Esophagus muscularis mucosa (tissue), 4 donors: ENCODE data around the gene MACROD2. TPM values are rescaled to one million over a fixed set of nuclear protein-coding genes. Genes with fewer than 3 reads are reported as not detected.

Experiments used
- DNase-seq: peaks from one replicate; pipeline ENCODE4 v3.0.0-alpha.2; 2017; ENCODE audit errors: extremely low spot score
- H3K27ac ChIP-seq, 4 donors: fragments of 200-600 bp; sonication (generic); replicated peaks in 1 of 4; 1 replicate in 3 of 4; 2 replicates in 1 of 4; pipeline ENCODE4 v1.5.1; 2016 to 2019; ENCODE audit warnings: mild to moderate bottlenecking in 1 of 4
- H3K27me3 ChIP-seq, 4 donors: fragments of 200-600 bp; sonication (generic); one replicate each; pipeline versions ENCODE4 v1.5.1 to v1.6.0; 2016 to 2019
- H3K36me3 ChIP-seq, 4 donors: fragments of 200-600 bp; sonication (generic); one replicate each; pipeline ENCODE4 v1.5.1; 2016 to 2019
- H3K4me1 ChIP-seq, 4 donors: fragments of 200-600 bp; sonication (generic); one replicate each; pipeline ENCODE4 v1.5.1; 2016 to 2019
- H3K4me3 ChIP-seq, 4 donors: fragments of 200-600 bp; sonication (generic); 1 replicate in 2 of 4; 2 replicates in 2 of 4; pipeline ENCODE4 v1.5.1; 2016 to 2019; ENCODE audit warnings: mild to moderate bottlenecking in 4 of 4, moderate library complexity in 1 of 4
- H3K9me3 ChIP-seq, 4 donors: fragments of 200-600 bp; sonication (generic); 1 replicate in 3 of 4; 2 replicates in 1 of 4; pipeline ENCODE4 v1.5.1; 2016 to 2019
- CTCF ChIP-seq, 3 experiments: fragments of 200-600 bp in 2 of 3; fragments of 450-650 bp in 1 of 3; sonication (generic) in 2 of 3; IDR thresholded peaks; one replicate each; pipeline ENCODE4 v1.5.1; 2017 to 2019; ENCODE audit warnings: antibody characterized with exemption in 3 of 3, mild to moderate bottlenecking in 2 of 3, moderate library complexity in 1 of 3
- EP300 ChIP-seq: sonication (generic); formaldehyde crosslinking; IDR thresholded peaks from one replicate; pipeline ENCODE4 v1.6.1; 2017; ENCODE audit warnings: antibody characterized with exemption
- POLR2A ChIP-seq: fragments of 450-650 bp; IDR thresholded peaks from one replicate; pipeline ENCODE4 v1.6.1; 2017; ENCODE audit warnings: antibody characterized with exemption, moderate library complexity, mild to moderate bottlenecking, low read depth
- POLR2AphosphoS5 ChIP-seq, 2 donors: sonication (generic); formaldehyde crosslinking; IDR thresholded peaks; one replicate each; pipeline ENCODE4 v1.6.1; 2017; ENCODE audit warnings: antibody characterized with exemption in 2 of 2
- WGBS: methylation state at CpG from one replicate; pipeline ENCODE4 v1.1.5; 2018; 5-methylcytosine and 5-hydroxymethylcytosine counted together
- intact Hi-C: fragments of 100-400 bp; cut with DNase I; formaldehyde crosslinking; loops from one replicate; pipeline ENCODE4 v1.15.1; 2023
- total RNA-seq, 4 donors: library from RNA; depleted of rRNA; stranded (reverse); fragments of >200 nt; gene quantifications; one replicate each; pipeline versions ENCODE4 v1.1.0 to v1.2.1, GENCODE V29; 2016

Gene MACROD2
- total RNA-seq, 4 donors from 2014 or later, result 1.4 to 3.6 (median 2.6) TPM

- WGBS, result 94% methylated on average over 7 of the region's 7 CpGs
- H3K36me3 ChIP-seq, result no peaks in the 10 kb centered on the region
- no peak for TF ChIP-seq EP300
- TF ChIP-seq CTCF (IDR thresholded peaks at IDR 0.05), result no peak
- no peak for TF ChIP-seq POLR2AphosphoS5 (IDR thresholded peaks at IDR 0.05)
- no peak for TF ChIP-seq POLR2A
- no peak overlapping the region for H3K4me3 ChIP-seq
- intact Hi-C loops, result no loop called here
- H3K27me3 ChIP-seq, result no peaks in the 10 kb centered on the region
- H3K4me1 ChIP-seq, result peaks cover 0 to 7% (median 0%) of the 10 kb centered on the region in 4 donors
- DNase-seq, result no peak
- peaks cover 0 to 9% (median 3%) of the 10 kb centered on the region in 4 donors for H3K9me3 ChIP-seq
- H3K27ac ChIP-seq, result no peak overlapping the region
Measured at GRCh38 chr20:14986656-14987055, 991.3 kb downstream of the MACROD2 start.

- WGBS, result 94% methylated on average over 8 of the region's 8 CpGs
- Histone ChIP-seq H3K27ac (no peak overlapping the region), H3K4me1 (peaks cover 0 to 7% (median 0%) of the 10 kb centered on the region in 4 donors), H3K36me3 (no peaks in the 10 kb centered on the region), H3K4me3 (no peak overlapping the region), H3K9me3 (no peaks in the 10 kb centered on the region), H3K27me3 (no peaks in the 10 kb centered on the region)
- no peak for DNase-seq
- no peak for TF ChIP-seq POLR2A
- no peak for TF ChIP-seq EP300
- no peak for TF ChIP-seq CTCF (IDR thresholded peaks at IDR 0.05)
- TF ChIP-seq POLR2AphosphoS5 (IDR thresholded peaks at IDR 0.05), result no peak
- intact Hi-C loops, result no loop called here
Measured at GRCh38 chr20:14989535-14990290, 994.4 kb downstream of the MACROD2 start.

- 83% methylated on average over 1 of the region's 1 CpG for WGBS
- no peak for DNase-seq
- peaks cover 0 to 5% (median 0%) of the 10 kb centered on the region in 4 donors for H3K4me1 ChIP-seq
- no peaks in the 10 kb centered on the region for H3K9me3 ChIP-seq
- H3K27ac ChIP-seq, result no peak overlapping the region
- TF ChIP-seq EP300 (no peak), CTCF (IDR thresholded peaks at IDR 0.05) (no peak), POLR2A (no peak), POLR2AphosphoS5 (IDR thresholded peaks at IDR 0.05) (no peak)
- no peaks in the 10 kb centered on the region for H3K36me3 ChIP-seq
- intact Hi-C loops, result no loop called here
- H3K27me3 ChIP-seq, result no peaks in the 10 kb centered on the region
- H3K4me3 ChIP-seq, result no peak overlapping the region
Measured at GRCh38 chr20:14991023-14991422, 995.7 kb downstream of the MACROD2 start.

- intact Hi-C loops, result no loop called here
- TF ChIP-seq CTCF (IDR thresholded peaks at IDR 0.05) (no peak), EP300 (no peak), POLR2AphosphoS5 (IDR thresholded peaks at IDR 0.05) (no peak), POLR2A (no peak)
- Histone ChIP-seq H3K27me3 (no peaks in the 10 kb centered on the region), H3K4me1 (no peaks in the 10 kb centered on the region), H3K27ac (no peak overlapping the region), H3K4me3 (no peak overlapping the region), H3K36me3 (no peaks in the 10 kb centered on the region), H3K9me3 (peaks cover 0 to 4% (median 1%) of the 10 kb centered on the region in 4 donors)
- no peak for DNase-seq
Measured at GRCh38 chr20:14992153-14992552, 996.8 kb downstream of the MACROD2 start.

GRCh38 chr20:14992961-14993360 is 997.6 kb downstream of the MACROD2 start:
- DNase-seq, result no peak
- H3K4me3 ChIP-seq, result no peak overlapping the region
- whole genome bisulfite sequencing, result 34% methylated on average over 2 of the region's 2 CpGs
- no peaks in the 10 kb centered on the region for H3K36me3 ChIP-seq
- TF ChIP-seq CTCF (IDR thresholded peaks at IDR 0.05) (no peak), POLR2A (no peak)
- H3K4me1 ChIP-seq, result no peaks in the 10 kb centered on the region
- H3K27ac ChIP-seq, result no peak overlapping the region
- H3K9me3 ChIP-seq, result peaks cover 0 to 8% (median 2%) of the 10 kb centered on the region in 4 donors
- H3K27me3 ChIP-seq, result no peaks in the 10 kb centered on the region
- intact Hi-C loops, result no loop called here
